ENCODE data around the gene CCDC124. TPM values are rescaled to one million over a fixed set of nuclear protein-coding genes. Genes with fewer than 3 reads are reported as not detected.

The CCDC124 gene
- total and polyA plus RNA-seq, 2 of the 4 experiments (the other 2 are of a cell fraction), result 30.1 to 112 TPM

- Histone ChIP-seq H3K9ac (ENCODE audit: low read depth, low read length) (no peak overlapping the region), H3K79me1 (ENCODE audit: low read depth in 1 of 2, low read length in 2 of 2) (no peaks in the 10 kb centered on the region), H2AFZ (replicated peaks; ENCODE audit: low read length, poor library complexity) (no peak overlapping the region), H4K91ac (ENCODE audit: insufficient read depth, low read depth, low read length) (no peak overlapping the region), H3K4me2 (ENCODE audit: low read depth, low read length) (no peak overlapping the region), H3K9me1 (ENCODE audit: insufficient read depth, low read length) (no peaks in the 10 kb centered on the region), H2AK9ac (replicated peaks; ENCODE audit: low read depth, low read length, poor library complexity) (no peak overlapping the region), H4K5ac (ENCODE audit: low read depth, low read length) (no peak overlapping the region), H2BK120ac (ENCODE audit: low read depth, low read length) (no peak overlapping the region), H2BK5ac (ENCODE audit: low read depth, low read length, poor library complexity, severe bottlenecking) (no peak overlapping the region), H3K4ac (ENCODE audit: low read depth, low read length) (no peak overlapping the region), H2BK20ac (ENCODE audit: low read depth, low read length) (no peak overlapping the region), H3K56ac (ENCODE audit: extremely low read depth, insufficient read depth, low read length) (no peak overlapping the region), H3K4me3 (ENCODE audit: insufficient read depth, low read depth, low read length) (no peak overlapping the region), H3K4me1 (ENCODE audit: control insufficient read depth, insufficient read depth, low read length) (no peaks in the 10 kb centered on the region), H2AK5ac (ENCODE audit: low read depth, low read length) (no peak overlapping the region), H3K18ac (ENCODE audit: low read depth, low read length) (no peak overlapping the region), H3K9me3 (ENCODE audit: control insufficient read depth, insufficient read depth, low read length) (no peaks in the 10 kb centered on the region), H4K20me1 (ENCODE audit: insufficient read depth, low read length) (no peaks in the 10 kb centered on the region), H3K27ac (ENCODE audit: insufficient read depth, low read length) (no peak overlapping the region), H3K14ac (replicated peaks; ENCODE audit: low read depth, low read length) (no peak overlapping the region), H4K8ac (ENCODE audit: low read depth in 2 of 2, low read length in 2 of 2) (no peak overlapping the region), H3K27me3 (ENCODE audit: control insufficient read depth, insufficient read depth, low read length) (peaks cover 16% of the 10 kb centered on the region), H2BK15ac (ENCODE audit: low read depth, low read length) (no peak overlapping the region), H3K23ac (ENCODE audit: low read depth, low read length) (no peak overlapping the region), H3K36me3 (ENCODE audit: control insufficient read depth, insufficient read depth, low read length) (no peaks in the 10 kb centered on the region)
- in situ Hi-C loops (cut with MboI; ENCODE audit: low sequenced_read_pairs), result no loop called here
- ChIA-PET CTCF (interaction anchor here (0.5 kb wide), 1 partner anchor 17 kb away, joined by 3 read pairs; no protein-coding TSS in a partner anchor), POLR2A (ENCODE audit: unreplicated experiment) (no interaction called here)
- BruUV-seq (replicated peaks), result no TSS peak
- ATAC-seq (ENCODE audit: low read depth) (no peak), DNase-seq (no peak)
- TF ChIP-seq MAZ (IDR thresholded peaks at IDR 0.05; ENCODE audit: borderline replicate concordance, low read depth, low read length), result no peak
- no peak for TF ChIP-seq NFE2L2 (IDR thresholded peaks at IDR 0.05; ENCODE audit: low read depth, low read length)
- no peak for TF ChIP-seq RCOR1 (IDR thresholded peaks at IDR 0.05; ENCODE audit: insufficient replicate concordance, low read length)
- TF ChIP-seq FOS (IDR thresholded peaks at IDR 0.05; ENCODE audit: low read depth, low read length), result no peak
- no peak for TF ChIP-seq POLR2A (IDR thresholded peaks at IDR 0.05; ENCODE audit: low read depth, low read length)
- TF ChIP-seq SMC3 (IDR thresholded peaks at IDR 0.05; ENCODE audit: low read depth, low read length), result no peak
- no peak for TF ChIP-seq MXI1 (IDR thresholded peaks at IDR 0.05; ENCODE audit: borderline replicate concordance, low read depth, low read length)
- no peak for TF ChIP-seq CTCF (conservative IDR thresholded peaks at IDR 0.05; ENCODE audit: low read depth, low read length)
- no peak for TF ChIP-seq RAD21 (IDR thresholded peaks at IDR 0.05; ENCODE audit: low read length)
- no peak for TF ChIP-seq MAFK (IDR thresholded peaks at IDR 0.05; ENCODE audit: low read depth, low read length)
- TF ChIP-seq CEBPB (IDR thresholded peaks at IDR 0.05; ENCODE audit: low read depth, low read length), result no peak
- TF ChIP-seq RFX5 (IDR thresholded peaks at IDR 0.05; ENCODE audit: low read depth, low read length), result no peak
- no peak for TF ChIP-seq BHLHE40 (IDR thresholded peaks at IDR 0.05; ENCODE audit: low read depth, low read length)
- no peak for TF ChIP-seq ELK1 (IDR thresholded peaks at IDR 0.05; ENCODE audit: borderline replicate concordance, low read depth, low read length)
- TF ChIP-seq CHD1 (IDR thresholded peaks at IDR 0.05; ENCODE audit: low read depth, low read length), result no peak
- no peak for TF ChIP-seq USF2 (IDR thresholded peaks at IDR 0.05; ENCODE audit: low read depth, low read length)
- 83% methylated on average over 4 of the region's 7 CpGs; no CpG with 5 or more reads in 1 of the 2 experiments for WGBS, 2 experiments (ENCODE audit: extremely low coverage in 2 of 2, insufficient read length in 1 of 2)
- dilution Hi-C loops (cut with HindIII; ENCODE audit: low sequenced_read_pairs, unreplicated experiment), result no loop called here
- intact Hi-C loops (cut with micrococcal nuclease), result no loop called here
Measured at GRCh38 chr19:17977488-17977887, 44.7 kb downstream of the CCDC124 start.

All from IMR-90 (cell line).